HTR-8/SVneo (cell line): ENCODE measurements around the gene PCLAF.
"Not testable (repeated sequence)": the region's sequence is repeated elsewhere in the genome, so short reads cannot be mapped to it uniquely, and the experiment has no call there.

Source experiments
- DNase-seq: peaks from one replicate; pipeline ENCODE4 v3.0.0; 2011; ENCODE audit warnings: low spot score, mixed read lengths; ENCODE audit not compliant: insufficient read length
- FAIRE-seq: peaks from 2 replicates; lab custom pipeline; 2011; peaks lifted over from hg19 to GRCh38; lab: Jason Lieb, UNC

The PCLAF gene

DNA sequence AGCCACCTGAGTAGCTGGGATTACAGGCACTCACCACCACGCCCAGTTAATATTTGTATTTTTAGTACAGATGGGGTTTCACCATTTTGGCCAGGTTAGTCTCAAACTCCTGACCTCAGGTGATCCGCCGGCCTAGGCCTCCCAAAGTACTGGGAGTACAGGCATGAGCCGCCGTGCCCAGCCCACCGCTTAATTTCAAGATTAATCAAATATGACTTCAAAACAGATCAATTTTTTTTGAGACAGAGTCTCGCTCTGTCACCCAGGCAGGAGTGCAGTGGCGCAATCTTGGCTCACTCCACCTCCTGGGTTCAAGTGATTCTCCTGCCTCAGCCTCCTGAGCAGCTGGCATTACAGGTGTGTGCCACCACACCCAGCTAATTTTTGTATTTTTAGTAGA lies 9.9 kb downstream of the PCLAF start:
- FAIRE-seq, DNase-seq: not testable (repeated sequence)

DNA sequence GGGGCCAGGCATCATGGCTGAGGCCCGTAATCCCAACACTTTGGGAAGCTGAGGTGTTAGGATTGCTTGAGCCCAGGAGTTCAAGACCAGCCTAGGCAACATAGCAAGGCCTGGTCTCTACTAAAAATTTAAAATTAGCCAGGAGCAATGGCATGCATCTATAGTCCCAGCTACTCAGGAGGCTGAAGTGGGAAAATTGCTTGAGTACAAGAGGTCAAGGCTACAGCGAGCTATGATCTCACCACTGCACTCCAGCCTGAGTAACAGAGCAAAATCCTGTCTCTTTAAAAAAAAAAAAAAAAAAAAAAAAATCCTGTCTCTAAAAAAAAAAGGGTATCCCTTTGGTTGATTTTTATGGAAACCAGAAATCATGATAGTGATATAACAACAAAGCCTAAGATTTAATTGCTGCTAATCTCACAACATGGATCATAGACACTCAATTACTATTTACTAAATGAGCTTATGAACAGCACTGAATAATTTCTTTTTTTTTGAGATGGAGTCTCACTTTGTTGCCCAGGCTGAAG lies 12.1 kb downstream of the PCLAF start:
- no peak for DNase-seq
- no peak for FAIRE-seq

DNA sequence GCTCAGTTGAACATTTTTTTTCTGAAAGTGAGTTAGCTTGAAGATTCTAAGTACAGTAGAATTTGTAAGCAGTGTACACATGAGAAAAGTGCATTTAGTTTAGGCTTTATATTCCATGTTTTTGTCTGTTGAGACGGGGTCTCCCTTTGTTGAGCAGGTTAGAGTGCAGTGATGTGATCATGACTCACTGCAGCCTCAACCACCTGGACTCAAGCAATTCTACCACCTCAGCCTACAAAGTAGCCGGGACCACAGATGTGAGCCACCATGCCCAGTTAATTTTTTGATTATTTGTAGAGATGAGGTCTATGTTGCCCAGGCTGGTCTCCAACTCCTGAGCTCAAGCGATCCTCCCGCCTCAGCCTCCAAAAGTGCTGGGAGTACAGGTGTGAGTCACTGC lies 20.0 kb downstream of the PCLAF start:
- FAIRE-seq = no peak
- no peak for DNase-seq

DNA sequence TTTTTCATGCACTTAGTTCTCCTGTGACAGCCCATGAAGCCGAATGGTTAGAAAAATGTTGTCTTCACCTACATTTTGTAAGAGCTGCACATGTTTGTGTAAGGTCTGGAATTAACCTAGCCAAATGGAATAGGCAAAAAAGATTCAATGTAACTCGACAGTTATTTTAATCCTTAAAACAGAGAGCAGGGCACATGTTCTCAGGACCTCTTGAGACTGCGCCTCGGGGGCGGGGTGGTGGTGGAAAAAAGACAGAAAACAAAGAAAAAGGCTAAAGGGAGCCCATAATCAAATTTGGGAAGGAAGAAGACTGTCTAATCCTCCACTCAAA lies 24.6 kb downstream of the PCLAF start:
- no peak for FAIRE-seq

DNA sequence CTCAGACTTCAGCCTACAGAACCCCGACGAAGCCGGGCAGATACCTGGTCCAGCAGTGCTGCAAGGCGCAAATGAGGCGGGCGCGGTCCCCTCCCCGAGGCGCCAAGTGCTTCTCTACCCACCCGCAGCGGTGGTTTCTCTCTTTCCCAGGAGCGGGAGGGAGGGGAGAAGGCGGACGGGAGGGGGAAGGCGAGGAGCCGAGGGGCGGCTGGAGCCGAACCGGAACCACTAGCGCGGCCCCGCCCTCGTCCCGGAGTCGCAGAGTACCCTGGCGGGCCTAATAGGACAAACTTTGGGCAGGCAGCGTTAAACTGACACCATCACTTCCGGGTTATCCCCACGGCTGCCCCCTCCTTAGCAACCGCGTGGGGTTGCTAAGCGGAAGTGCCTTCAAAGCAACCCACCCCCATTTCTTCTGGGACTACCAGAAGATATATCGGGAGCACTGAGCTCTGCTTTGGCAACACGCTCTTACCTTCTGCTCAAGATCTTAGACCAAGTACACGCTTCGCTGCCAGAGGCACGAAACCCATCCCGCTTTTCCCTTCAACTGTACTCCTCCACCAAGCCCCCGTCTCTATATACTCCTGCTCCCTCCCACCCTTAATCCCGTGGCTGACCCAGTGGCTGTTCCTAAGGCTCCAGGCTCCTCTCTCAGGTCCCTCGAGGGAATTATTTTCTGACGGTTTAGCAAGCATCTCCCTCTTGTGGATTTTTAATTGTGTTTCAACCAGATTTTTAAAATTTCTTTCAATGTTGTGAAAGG lies 25.1 kb downstream of the PCLAF start, which contains the start of gene CSNK1G1:
Gene CSNK1G1, minus strand, starts transcription at position 230 of the 766 bp plus-strand sequence. CDS start 55,674 bp downstream, outside the sequence.
- FAIRE-seq (peak; percentile 91), DNase-seq (peak; percentile 90)

More for the DNA sequence above, 24.6 kb downstream of the PCLAF start:
- DNase-seq = no peak

DNA sequence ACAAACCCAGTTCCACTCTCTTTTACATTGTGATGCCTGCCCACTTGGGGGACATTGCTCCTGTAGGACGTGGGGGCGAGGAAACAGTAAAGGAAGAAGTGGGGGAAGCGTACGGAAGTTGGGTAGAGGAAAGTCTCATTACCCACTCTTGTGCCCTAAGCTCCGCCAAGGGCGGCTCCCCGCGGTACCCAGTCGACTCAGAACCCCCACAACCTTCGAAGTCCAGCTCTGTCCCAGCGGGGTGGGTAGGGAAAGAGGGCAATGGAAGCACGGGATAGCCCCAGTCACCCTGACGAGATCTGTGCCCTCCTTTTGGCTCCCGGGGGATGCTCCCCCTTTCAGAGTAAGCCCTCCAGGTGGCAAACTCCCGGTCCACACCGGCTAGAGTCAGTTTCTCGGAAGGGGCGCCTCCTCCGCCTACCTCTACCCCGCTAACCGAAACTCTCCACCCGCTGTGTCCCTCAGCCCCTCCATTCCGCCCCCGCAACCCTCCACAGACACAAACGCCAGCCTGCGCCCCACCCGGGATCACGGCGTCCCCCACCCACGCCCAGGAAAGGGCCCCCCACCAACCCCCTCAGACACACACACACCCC lies 25.8 kb downstream of the PCLAF start:
- DNase-seq (peak; percentile 12), FAIRE-seq (no peak)

DNA sequence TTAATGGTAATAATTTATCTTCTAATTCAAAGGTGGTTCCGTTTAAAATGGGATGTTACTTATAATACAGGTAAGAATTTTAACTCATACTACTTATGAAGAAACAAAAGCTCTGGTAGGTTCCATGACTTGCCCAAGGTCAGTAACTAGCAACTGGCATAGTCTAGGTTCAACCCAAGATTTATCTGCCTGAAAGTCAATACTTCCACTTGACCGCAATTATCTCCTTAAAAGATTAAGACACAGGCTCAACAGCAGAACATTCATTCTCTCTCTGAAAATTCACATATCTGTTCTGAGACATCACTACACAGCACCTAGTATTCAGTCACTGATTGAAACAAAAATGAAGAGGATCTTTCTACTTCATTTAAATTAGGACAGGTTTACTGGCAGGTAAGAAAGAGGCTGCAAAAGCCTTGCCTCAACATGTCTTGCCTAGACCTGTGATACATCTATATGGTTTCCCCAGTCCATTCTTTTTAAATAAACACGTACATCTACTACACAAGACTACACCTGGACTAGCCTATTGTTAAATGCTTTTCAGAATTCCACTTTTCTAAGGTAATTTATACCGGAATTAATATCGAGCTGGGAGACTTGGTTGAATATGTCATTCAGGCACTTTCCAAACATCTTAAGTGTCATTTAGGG lies 26.4 kb downstream of the PCLAF start:
- FAIRE-seq (no peak), DNase-seq (no peak)

DNA sequence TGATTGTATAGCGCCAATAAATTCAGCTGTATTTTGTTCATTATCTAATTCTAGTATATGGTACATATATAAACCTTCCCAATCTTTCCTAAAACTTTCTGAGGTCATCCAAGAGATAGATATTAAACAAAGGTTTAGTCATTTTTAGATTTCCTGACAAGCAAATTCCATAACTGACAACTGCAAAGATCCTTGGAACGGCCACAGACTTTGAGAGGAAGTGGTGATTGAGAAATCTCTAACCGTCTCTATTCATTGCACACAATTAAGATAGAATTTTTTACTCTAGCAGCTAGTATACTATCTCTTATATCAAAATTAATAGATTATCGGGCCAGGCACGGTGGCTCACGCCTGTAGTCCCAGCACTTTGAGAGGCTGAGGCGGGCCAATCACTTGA lies 30.0 kb downstream of the PCLAF start:
- DNase-seq = no peak

DNA sequence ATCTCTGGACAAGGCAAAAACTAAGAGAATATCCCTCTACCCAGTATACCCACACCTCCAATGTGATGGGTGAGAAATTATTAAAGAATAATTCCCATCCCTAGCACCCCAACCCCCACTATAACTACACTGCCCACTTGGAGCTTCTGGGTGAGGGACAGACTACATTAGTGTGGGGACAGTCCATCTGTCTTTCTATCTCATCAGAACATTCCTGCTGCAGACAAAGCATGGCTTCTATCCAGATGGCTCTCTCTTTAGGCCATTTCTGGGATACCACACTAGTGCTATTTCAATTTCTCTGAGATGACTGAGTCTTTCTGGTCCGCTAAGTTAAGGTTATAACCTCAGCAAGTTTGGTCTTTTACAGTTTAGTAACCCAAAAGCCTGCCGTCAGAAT lies 31.9 kb downstream of the PCLAF start:
- no peak for DNase-seq
- no peak for FAIRE-seq

More for the DNA sequence above, 30.0 kb downstream of the PCLAF start:
- no peak for FAIRE-seq

DNA sequence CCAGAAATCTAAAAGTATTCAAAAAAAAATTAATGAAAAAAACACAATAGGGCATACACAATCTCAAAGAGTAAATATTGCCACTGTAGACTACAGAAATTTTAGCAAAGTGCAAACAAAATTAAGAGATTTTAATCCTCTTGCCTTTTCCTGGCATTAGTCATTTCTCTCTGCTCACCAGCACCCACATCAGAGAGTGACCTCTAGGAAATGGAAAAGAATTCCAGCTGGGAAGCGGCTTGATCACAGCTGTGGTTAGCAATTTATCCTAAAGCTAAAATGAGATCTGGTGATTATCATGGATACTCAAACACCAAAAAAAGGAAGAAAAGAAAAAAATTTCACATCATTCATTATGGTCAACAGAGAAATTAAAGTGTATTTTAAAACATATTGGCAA lies 32.8 kb downstream of the PCLAF start:
- FAIRE-seq = no peak

DNA sequence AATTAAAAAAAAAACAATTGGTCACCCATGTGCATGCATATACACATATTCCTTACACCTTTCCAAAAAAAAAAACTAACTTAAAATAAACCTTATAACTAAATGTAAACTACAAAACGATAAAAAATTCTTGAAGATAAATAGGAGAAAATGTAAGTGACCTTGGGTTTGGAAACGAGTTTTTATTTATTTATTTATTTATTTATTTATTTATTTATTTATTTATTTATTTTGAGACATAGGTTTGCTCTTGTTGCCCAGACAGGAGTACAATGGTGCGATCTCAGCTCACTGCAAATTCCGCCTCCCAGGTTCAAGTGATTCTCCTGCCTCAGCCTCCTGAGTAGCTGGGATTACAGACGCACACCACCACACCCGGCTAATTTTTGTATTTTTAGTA lies 35.0 kb downstream of the PCLAF start:
- FAIRE-seq, DNase-seq: not testable (repeated sequence)

More for the DNA sequence above, 32.8 kb downstream of the PCLAF start:
- DNase-seq = no peak

DNA sequence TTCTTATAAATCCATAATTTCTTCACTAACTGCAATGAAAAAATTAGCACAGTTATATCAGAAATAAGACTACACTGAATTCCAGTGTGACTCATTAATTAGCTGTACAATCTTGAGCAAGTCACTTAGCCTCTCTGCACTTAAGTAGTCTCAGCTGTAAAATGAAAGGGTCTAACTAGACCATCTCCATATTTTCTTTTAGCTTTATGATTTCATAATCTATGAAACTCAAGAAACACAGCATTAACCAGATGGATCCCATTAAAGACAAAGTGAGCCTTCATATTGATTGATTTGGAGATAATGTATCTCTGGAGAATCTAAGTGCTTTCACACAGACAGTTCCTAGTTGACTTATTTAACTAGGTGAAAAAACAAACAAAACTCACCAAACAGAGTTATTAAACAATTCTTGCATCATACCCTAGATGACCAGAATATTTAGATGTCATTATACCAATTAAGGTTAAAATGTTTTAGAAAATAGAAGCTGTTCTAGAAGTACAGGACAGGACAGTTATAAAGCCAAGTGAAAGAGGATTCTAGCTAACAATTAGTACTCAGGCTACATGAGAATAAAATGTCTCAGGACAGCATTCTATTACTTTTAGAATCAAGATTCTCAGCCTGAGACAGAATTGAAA lies 36.5 kb downstream of the PCLAF start:
- DNase-seq (no peak), FAIRE-seq (no peak)

DNA sequence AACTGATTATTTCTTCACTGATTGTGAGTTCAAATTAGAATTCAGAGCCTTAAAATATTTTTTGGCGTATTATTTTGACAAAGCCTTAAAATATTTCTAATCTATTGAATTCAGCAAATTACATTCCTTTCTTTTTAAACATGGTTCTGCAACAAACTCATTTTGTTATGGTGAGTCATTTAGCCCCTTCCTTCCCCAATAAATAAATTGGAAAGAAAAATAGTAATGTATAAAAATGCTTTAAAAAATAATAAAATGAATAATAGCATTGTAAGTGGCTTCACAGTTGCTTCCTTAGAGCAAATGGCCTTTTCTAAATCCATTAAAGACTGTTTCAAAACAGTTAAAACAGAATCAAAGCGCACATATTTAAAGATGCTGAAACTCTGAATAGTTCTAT lies 37.4 kb downstream of the PCLAF start:
- no peak for FAIRE-seq
- DNase-seq = no peak

DNA sequence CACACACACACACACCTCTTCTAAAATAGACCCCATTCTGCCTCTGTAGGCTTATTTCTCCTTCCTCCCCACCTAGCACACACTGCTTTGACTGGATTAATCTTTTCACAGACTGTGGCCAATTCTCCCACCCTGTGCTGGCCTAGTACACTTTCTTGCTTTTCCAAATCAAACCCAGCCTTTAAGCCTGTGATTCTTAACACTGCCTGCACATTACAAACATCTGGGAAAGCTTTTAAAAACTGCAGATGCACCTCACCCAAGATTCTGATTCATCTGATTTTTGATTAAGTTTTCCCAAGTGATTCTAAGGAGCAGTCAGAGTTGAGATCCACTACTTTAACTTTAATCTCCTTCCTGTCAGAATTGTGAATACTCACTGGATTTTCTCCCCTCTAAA lies 38.0 kb downstream of the PCLAF start:
- no peak for FAIRE-seq

DNA sequence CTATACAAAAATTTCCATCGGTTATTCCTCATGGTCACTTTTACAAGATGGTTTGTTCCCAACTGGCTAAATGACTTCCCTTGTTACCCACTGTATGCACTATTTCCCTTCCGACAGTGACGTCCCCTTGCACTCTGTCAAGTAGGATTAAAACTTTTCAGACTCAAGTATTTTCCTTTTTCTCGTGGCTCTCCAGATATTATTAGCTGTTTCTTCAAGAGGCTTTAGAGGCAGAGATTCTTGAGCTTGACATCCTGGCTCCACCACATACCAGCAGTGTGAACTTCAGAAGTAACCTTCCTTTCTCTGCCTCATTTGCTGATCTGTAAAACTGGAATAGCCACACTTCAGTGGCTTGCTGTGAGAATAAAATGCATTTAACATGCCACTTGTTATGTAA lies 39.3 kb downstream of the PCLAF start:
- DNase-seq (no peak), FAIRE-seq (no peak)

More for the DNA sequence above, 38.0 kb downstream of the PCLAF start:
- no peak for DNase-seq

DNA sequence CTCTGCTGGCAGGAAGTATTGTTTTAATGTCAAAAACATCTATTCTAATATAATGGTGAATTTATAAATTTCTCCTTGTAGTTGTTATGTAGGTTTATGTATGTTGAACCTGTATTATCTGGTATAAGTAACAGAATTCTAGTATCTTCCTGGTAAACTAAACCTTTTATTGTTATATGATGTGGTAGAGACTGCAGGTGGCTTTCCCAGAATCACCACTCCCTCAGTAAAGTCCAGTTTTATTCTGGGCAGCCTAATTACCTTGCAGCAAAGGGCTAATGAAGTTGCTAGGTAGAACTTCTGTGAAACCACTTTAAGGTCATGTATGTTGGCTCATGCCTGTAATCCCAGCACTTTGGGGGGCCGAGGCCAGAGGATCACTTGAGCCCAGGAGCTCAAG lies 40.9 kb downstream of the PCLAF start:
- DNase-seq (no peak), FAIRE-seq (no peak)

DNA sequence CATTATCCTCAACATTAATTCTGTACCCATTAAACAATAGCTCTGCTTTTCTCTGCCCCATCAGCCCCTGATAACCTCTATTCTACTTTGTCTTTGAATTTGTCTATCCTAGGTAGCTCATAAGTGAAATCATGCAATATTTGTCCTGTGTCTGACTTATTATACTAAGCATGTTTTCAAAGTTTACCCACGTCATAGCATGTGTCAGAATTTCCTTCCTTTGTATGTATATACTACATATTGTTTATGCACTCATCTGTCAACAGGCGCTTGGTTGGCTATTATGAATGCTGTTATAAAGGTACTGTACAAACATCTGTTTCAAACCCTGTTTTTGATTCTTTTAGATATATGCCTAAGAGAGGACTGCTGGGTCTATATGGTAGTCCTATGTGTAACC lies 43.5 kb downstream of the PCLAF start:
- FAIRE-seq = no peak

DNA sequence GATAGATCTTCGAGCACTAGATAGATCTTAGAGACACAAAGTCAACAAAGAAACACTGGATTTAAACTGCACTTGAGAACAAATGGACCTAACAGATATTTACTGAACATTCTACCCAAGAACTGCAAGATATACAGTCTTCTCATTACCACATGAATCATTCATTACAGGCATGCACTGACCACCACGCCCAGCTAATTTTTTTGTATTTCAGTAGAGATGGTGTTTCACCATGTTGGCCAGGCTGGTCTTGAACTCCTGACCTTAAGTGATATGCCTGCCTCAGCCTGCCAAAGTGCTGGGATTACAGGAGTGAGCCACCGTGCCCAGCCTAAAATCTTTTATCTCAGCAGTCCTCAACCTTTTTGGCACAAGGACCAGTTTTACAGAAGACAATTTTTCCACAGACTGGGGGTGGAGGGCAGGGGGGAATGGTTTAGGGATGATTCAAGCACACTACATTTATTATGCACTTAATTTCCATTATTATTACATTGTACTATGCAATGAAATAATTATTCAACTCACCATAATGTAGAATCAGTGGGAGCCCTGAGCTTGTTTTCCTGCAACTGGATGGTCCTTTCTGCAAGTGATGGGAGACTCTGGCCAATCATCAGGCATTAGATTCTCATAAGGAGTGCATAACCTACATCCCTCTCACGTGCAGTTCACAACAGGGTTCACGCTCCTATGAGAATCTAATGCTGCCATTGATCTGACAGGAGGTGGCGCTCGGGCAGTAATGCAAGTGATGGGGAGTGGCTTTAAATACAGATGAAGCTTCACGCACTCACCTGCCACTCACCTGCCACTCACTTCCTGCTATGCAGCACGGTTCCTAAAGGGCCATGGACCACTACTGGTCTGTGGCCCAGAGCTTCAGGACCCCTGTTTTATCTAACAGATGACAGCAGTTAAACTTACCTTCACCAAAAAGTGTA lies 47.0 kb downstream of the PCLAF start:
- DNase-seq (no peak), FAIRE-seq (no peak)

More for the DNA sequence above, 43.5 kb downstream of the PCLAF start:
- no peak for DNase-seq

DNA sequence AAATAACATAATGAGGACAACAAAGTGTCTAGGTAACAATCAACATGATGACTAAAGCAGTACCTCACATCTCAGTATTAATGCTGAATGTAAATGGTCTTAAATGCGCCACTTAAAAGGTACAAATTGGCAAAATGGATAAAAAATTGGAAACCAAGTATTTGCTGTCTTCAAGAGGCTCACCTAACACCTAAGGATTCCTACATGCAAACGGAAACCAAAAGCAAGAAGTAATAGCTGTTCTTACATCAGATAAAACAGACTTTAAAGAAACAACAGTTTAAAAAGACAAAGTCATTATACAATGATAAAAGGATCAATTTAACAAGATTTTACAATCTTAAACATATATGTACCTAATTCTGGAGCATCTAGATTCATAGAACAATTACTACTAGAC lies 47.7 kb downstream of the PCLAF start:
- FAIRE-seq = no peak
- no peak for DNase-seq
